ENCODE data around the gene MGST3. TPM values are rescaled to one million over a fixed set of nuclear protein-coding genes. Genes with fewer than 3 reads are reported as not detected.
A peak's percentile ranks its signal among the peaks of the same experiment; 100 is the strongest.

MGST3 gene
- total and polyA plus RNA-seq, 2 experiments from 2014 or later, result 84.5 to 262 TPM

- H3K27ac Mint-ChIP-seq, result 0 out of 2 replicates have a peak overlapping the region, but pooled peaks have one; percentile 40
- H3K4me2 ChIP-seq, result no peak overlapping the region
- H3K36me3 ChIP-seq (ENCODE audit: insufficient read depth), result peaks cover 13% of the 10 kb centered on the region
- no peak overlapping the region for H3K27ac ChIP-seq (ENCODE audit: low read depth)
- TF ChIP-seq NANOG (IDR thresholded peaks at IDR 0.05; ENCODE audit: borderline replicate concordance), result no peak
- no peak for TF ChIP-seq REST (IDR thresholded peaks at IDR 0.05; ENCODE audit: unreplicated experiment)
- TF ChIP-seq CREB1 (CRISPR knock-in tag; IDR thresholded peaks at IDR 0.05; ENCODE audit: low read depth), result no peak
- TF ChIP-seq ZNF114 (CRISPR knock-in tag; IDR thresholded peaks at IDR 0.05), result no peak
- TF ChIP-seq EZH2phosphoT487 (IDR thresholded peaks at IDR 0.05; ENCODE audit: unreplicated experiment), result no peak
- no peak for TF ChIP-seq STAT1 (IDR thresholded peaks at IDR 0.05; ENCODE audit: unreplicated experiment)
- no peak for TF ChIP-seq POLR2AphosphoS5 (IDR thresholded peaks at IDR 0.05; ENCODE audit: low read depth)
- H3K4me3 Mint-ChIP-seq, result no peak overlapping the region
- ATAC-seq, result peak; percentile 39; the same call in 2 of the 3 replicates
- H3K79me2 ChIP-seq (replicated peaks; ENCODE audit: insufficient read depth), result peaks cover 20% of the 10 kb centered on the region
- H3K4me3 ChIP-seq, result no peak overlapping the region
- H3K27me3 ChIP-seq (ENCODE audit: insufficient read depth), result no peaks in the 10 kb centered on the region
- H3K4me1 Mint-ChIP-seq, result peaks cover 5% of the 10 kb centered on the region; the same call in 2 of the 3 replicates
- H3F3A ChIP-seq (replicated peaks; ENCODE audit: low read depth), result no peaks in the 10 kb centered on the region
- peaks cover 12% of the 10 kb centered on the region; the same call in 1 of the 2 replicates for H4K20me1 ChIP-seq (replicated peaks; ENCODE audit: insufficient read depth)
- H3K4me1 ChIP-seq (ENCODE audit: insufficient read depth), result 0 out of 2 replicates have a peak, but pooled peaks cover 5% of the 10 kb centered on the region
- peaks cover 12% of the 10 kb centered on the region for H3K36me3 Mint-ChIP-seq (ENCODE audit: low read depth)
- DNase-seq (ENCODE audit: low spot score), result peak; percentile 24
- H3K9me3 Mint-ChIP-seq, result no peaks in the 10 kb centered on the region
- no peaks in the 10 kb centered on the region for H3K27me3 Mint-ChIP-seq (ENCODE audit: insufficient read depth, low read depth, poor library complexity)
- no peak overlapping the region for H2AFZ ChIP-seq
- H3K9me2 ChIP-seq (ENCODE audit: insufficient read depth), result no peaks in the 10 kb centered on the region
These were observed 18.0 kb downstream of the MGST3 start for GRCh38 chr1:165648919-165649572.

GRCh38 chr1:165650981-165651625 is 20.1 kb downstream of the MGST3 start:
- Histone ChIP-seq H3K4me1 (ENCODE audit: insufficient read depth) (0 out of 2 replicates have a peak, but pooled peaks cover 5% of the 10 kb centered on the region), H3K36me3 (ENCODE audit: insufficient read depth) (peaks cover 13% of the 10 kb centered on the region), H3K27me3 (ENCODE audit: insufficient read depth) (no peaks in the 10 kb centered on the region), H3K4me2 (no peak overlapping the region), H3K27ac (ENCODE audit: low read depth) (no peak overlapping the region), H3K4me3 (no peak overlapping the region), H4K20me1 (replicated peaks; ENCODE audit: insufficient read depth) (0 out of 2 replicates have a peak, but pooled peaks cover 4% of the 10 kb centered on the region), H2AFZ (no peak overlapping the region), H3K79me2 (replicated peaks; ENCODE audit: insufficient read depth) (peaks cover 13% of the 10 kb centered on the region), H3F3A (replicated peaks; ENCODE audit: low read depth) (no peaks in the 10 kb centered on the region), H3K9me2 (ENCODE audit: insufficient read depth) (no peaks in the 10 kb centered on the region)
- no peak overlapping the region for H3K27ac Mint-ChIP-seq
- H3K36me3 Mint-ChIP-seq (ENCODE audit: low read depth), result peaks cover 22% of the 10 kb centered on the region
- DNase-seq (ENCODE audit: low spot score) (no peak), ATAC-seq (no peak)
- H3K4me3 Mint-ChIP-seq, result no peak overlapping the region
- H3K27me3 Mint-ChIP-seq (ENCODE audit: insufficient read depth, low read depth, poor library complexity), result peaks cover 2% of the 10 kb centered on the region
- peaks cover 5% of the 10 kb centered on the region; the same call in 2 of the 3 replicates for H3K4me1 Mint-ChIP-seq
- H3K9me3 Mint-ChIP-seq, result no peaks in the 10 kb centered on the region
- TF ChIP-seq CREB1 (CRISPR knock-in tag; IDR thresholded peaks at IDR 0.05; ENCODE audit: low read depth) (no peak), ZNF114 (CRISPR knock-in tag; IDR thresholded peaks at IDR 0.05) (no peak), REST (IDR thresholded peaks at IDR 0.05; ENCODE audit: unreplicated experiment) (no peak), CTCF (conservative IDR thresholded peaks at IDR 0.05; ENCODE audit: low read depth in 2 of 2) (no peak), EZH2phosphoT487 (IDR thresholded peaks at IDR 0.05; ENCODE audit: unreplicated experiment) (no peak), STAT1 (IDR thresholded peaks at IDR 0.05; ENCODE audit: unreplicated experiment) (no peak)
